Ectodermal cell (in vitro differentiated cells): Measurements from ENCODE around the gene SLC52A1.
"Not testable (repeated sequence)": the region's sequence is repeated elsewhere in the genome, so short reads cannot be mapped to it uniquely, and the experiment has no call there.

Experiments
- H3K27ac ChIP-seq: 2 replicates; pipeline ENCODE4 v1.7.0; 2013; ENCODE audit warnings: mild to moderate bottlenecking, low read depth, low read length; ENCODE audit not compliant: insufficient read depth, poor library complexity, severe bottlenecking
- H3K27me3 ChIP-seq: 2 replicates; pipeline ENCODE4 v1.7.0; 2013; ENCODE audit warnings: mild to moderate bottlenecking, low read length; ENCODE audit not compliant: insufficient read depth, control insufficient read depth, poor library complexity, severe bottlenecking
- H3K36me3 ChIP-seq: one replicate; pipeline ENCODE4 v1.7.0; 2013; ENCODE audit warnings: low read length; ENCODE audit not compliant: control insufficient read depth, insufficient read depth
- H3K4me1 ChIP-seq: one replicate; pipeline ENCODE4 v1.7.0; 2013; ENCODE audit warnings: low read length; ENCODE audit not compliant: control insufficient read depth, insufficient read depth
- H3K4me3 ChIP-seq: 2 replicates; pipeline ENCODE4 v1.7.0; 2013; ENCODE audit warnings: low read depth, low read length, control low read depth; ENCODE audit not compliant: insufficient read depth
- H3K9me3 ChIP-seq: 2 replicates; pipeline ENCODE4 v1.7.0; 2013; ENCODE audit warnings: mild to moderate bottlenecking, low read length, moderate library complexity; ENCODE audit not compliant: control insufficient read depth
- WGBS, 2 experiments: methylation state at CpG; one replicate each; pipeline ENCODE4 v1.1.7; 2013; ENCODE audit warnings: missing lambda C conversion rate in 2 of 2; 5-methylcytosine and 5-hydroxymethylcytosine counted together

The SLC52A1 gene

GRCh38 chr17:5032865-5033264, 2.4 kb downstream of the SLC52A1 start:
- Histone ChIP-seq H3K4me3 (no peak overlapping the region), H3K9me3 (no peaks in the 10 kb centered on the region), H3K27me3 (peaks cover 21% of the 10 kb centered on the region), H3K36me3 (no peaks in the 10 kb centered on the region), H3K27ac (no peak overlapping the region), H3K4me1 (no peaks in the 10 kb centered on the region)
- 91 to 92% methylated on average over 6 of the region's 6 CpGs for WGBS, 2 experiments

- H3K27ac ChIP-seq: no peak overlapping the region
- peak overlapping the region; percentile 33 for H3K4me3 ChIP-seq
- 6 to 7% methylated on average over 48 of the region's 48 CpGs for WGBS, 2 experiments
- no peaks in the 10 kb centered on the region for H3K9me3 ChIP-seq
- no peaks in the 10 kb centered on the region for H3K36me3 ChIP-seq
- peaks cover 21% of the 10 kb centered on the region for H3K27me3 ChIP-seq
- no peaks in the 10 kb centered on the region for H3K4me1 ChIP-seq
Measured at GRCh38 chr17:5031365-5032082, 3.7 kb downstream of the SLC52A1 start.

- H3K4me3 ChIP-seq, H3K4me1 ChIP-seq, H3K9me3 ChIP-seq, H3K36me3 ChIP-seq, H3K27ac ChIP-seq: not testable (repeated sequence)
- 90 to 99% methylated on average over 2 of the region's 2 CpGs for WGBS, 2 experiments
- peaks cover 14% of the 10 kb centered on the region for H3K27me3 ChIP-seq
Measured at GRCh38 chr17:5030168-5030567, 5.1 kb downstream of the SLC52A1 start.

DNA sequence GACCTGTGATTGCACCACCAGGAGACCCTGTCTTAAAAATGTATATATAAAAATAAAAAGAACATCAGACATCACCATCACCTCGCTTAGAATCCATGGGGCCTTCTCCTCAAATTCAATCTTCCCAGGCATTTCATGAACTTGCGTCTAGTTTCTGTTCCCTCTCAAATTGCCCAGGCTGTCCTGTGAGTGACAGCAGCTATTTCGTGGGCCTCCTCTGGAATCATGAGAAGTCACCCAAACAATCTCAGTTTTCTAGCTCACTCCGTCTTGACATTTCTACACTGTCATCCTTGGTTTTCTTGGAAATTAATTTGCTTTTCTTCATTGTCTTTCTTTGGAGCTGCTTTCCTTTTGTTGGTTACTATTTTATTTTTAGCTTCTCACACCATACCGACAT, 7.3 kb downstream of the SLC52A1 start:
- no peaks in the 10 kb centered on the region for H3K36me3 ChIP-seq
- H3K4me1 ChIP-seq: no peaks in the 10 kb centered on the region
- H3K4me3 ChIP-seq: no peak overlapping the region
- no peak overlapping the region for H3K27ac ChIP-seq
- WGBS, 2 experiments: 90 to 93% methylated on average over 4 of the region's 5 CpGs
- peaks cover 3% of the 10 kb centered on the region for H3K27me3 ChIP-seq
- no peaks in the 10 kb centered on the region for H3K9me3 ChIP-seq

DNA sequence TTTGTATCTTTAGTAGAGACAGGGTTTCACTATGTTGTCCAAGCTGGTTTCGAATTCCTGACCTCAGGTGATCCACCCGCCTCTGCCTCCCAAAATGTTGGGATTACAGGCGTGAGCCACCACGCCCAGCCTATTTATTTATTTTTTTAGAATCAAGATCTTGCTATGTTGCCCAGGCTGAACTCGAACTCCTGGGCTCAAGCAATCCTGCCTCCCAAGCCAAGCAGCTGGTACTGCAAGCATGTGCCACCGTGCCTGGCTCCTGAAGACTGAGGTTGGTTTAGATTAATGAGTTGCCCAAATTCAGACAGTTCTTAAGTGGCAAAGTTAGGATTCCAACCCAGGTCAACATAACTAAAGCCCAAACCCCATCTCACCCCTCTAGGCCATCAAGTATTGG, 7.9 kb downstream of the SLC52A1 start:
- Histone ChIP-seq H3K27ac (no peak overlapping the region), H3K4me1 (no peaks in the 10 kb centered on the region), H3K27me3 (peaks cover 3% of the 10 kb centered on the region), H3K36me3 (peaks cover 4% of the 10 kb centered on the region), H3K4me3 (no peak overlapping the region), H3K9me3 (no peaks in the 10 kb centered on the region)
- WGBS, 2 experiments: 91 to 93% methylated on average over 6 of the region's 6 CpGs

- H3K4me3 ChIP-seq: no peak overlapping the region
- H3K4me1 ChIP-seq: no peaks in the 10 kb centered on the region
- no peaks in the 10 kb centered on the region for H3K27me3 ChIP-seq
- H3K27ac ChIP-seq: no peak overlapping the region
- WGBS, 2 experiments: 94 to 97% methylated on average over 4 of the region's 4 CpGs
- H3K9me3 ChIP-seq: no peaks in the 10 kb centered on the region
- peaks cover 20% of the 10 kb centered on the region for H3K36me3 ChIP-seq
Measured at GRCh38 chr17:5024604-5025003, 10.6 kb downstream of the SLC52A1 start.

DNA sequence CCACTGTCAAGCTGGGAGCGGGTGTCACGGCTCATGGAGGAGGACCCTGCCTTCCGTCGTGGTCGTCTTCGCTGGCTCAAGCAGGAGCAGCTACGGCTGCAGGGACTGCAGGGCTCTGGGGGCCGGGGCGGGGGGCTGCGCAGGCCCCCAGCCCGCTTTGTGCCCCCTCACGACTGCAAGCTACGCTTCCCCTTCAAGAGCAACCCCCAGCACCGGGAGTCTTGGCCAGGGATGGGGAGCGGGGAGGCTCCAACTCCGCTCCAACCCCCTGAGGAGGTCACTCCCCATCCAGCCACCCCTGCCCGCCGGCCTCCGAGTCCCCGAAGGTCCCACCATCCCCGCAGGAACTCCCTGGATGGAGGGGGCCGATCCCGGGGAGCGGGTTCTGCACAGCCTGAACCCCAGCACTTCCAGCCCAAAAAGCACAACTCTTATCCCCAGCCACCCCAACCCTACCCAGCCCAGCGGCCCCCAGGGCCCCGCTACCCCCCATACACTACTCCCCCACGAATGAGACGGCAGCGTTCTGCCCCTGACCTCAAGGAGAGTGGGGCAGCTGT, 11.6 kb downstream of the SLC52A1 start:
- no peaks in the 10 kb centered on the region for H3K27me3 ChIP-seq
- H3K27ac ChIP-seq: no peak overlapping the region
- WGBS, 2 experiments: 96 to 97% methylated on average over 28 to 29 of the region's 29 CpGs
- H3K9me3 ChIP-seq: no peaks in the 10 kb centered on the region
- no peak overlapping the region for H3K4me3 ChIP-seq
- no peaks in the 10 kb centered on the region for H3K4me1 ChIP-seq
- peaks cover 23% of the 10 kb centered on the region for H3K36me3 ChIP-seq

DNA sequence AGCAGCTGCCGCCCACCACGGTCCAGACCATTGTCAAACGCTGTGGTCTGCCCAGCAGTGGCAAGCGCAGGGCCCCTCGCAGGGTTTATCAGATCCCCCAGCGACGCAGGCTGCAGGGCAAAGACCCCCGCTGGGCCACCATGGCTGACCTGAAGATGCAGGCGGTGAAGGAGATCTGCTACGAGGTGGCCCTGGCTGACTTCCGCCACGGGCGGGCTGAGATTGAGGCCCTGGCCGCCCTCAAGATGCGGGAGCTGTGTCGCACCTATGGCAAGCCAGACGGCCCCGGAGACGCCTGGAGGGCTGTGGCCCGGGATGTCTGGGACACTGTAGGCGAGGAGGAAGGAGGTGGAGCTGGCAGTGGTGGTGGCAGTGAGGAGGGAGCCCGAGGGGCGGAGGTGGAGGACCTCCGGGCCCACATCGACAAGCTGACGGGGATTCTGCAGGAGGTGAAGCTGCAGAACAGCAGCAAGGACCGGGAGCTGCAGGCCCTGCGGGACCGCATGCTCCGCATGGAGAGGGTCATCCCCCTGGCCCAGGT, 13.0 kb downstream of the SLC52A1 start:
- Histone ChIP-seq H3K27me3 (no peaks in the 10 kb centered on the region), H3K9me3 (no peaks in the 10 kb centered on the region), H3K4me3 (no peak overlapping the region), H3K27ac (no peak overlapping the region), H3K36me3 (peaks cover 23% of the 10 kb centered on the region), H3K4me1 (no peaks in the 10 kb centered on the region)
- 95% methylated on average over 30 of the region's 30 CpGs for WGBS, 2 experiments

DNA sequence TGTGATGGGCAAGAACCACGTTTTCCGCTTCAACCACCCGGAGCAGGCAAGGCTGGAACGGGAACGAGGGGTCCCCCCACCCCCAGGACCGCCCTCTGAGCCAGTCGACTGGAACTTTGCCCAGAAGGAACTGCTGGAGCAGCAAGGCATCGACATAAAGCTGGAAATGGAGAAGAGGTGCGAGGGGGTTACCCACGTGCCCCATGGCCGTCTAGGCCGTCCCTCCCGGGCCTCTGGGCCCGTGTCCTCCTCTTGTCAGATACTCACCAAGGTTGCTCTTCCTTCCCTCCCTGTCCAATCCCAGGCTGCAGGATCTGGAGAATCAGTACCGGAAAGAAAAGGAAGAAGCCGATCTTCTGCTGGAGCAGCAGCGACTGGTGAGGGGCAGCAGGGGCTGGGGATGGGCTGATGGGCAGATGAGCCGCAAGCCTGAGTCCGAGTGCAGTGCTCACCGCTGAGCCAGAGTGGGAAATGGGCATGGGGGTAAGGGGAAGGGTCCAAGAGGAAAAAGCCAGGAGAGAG, 14.7 kb downstream of the SLC52A1 start:
- H3K9me3 ChIP-seq: no peaks in the 10 kb centered on the region
- no peaks in the 10 kb centered on the region for H3K4me1 ChIP-seq
- H3K27ac ChIP-seq: no peak overlapping the region
- H3K36me3 ChIP-seq: peaks cover 23% of the 10 kb centered on the region
- no peaks in the 10 kb centered on the region for H3K27me3 ChIP-seq
- 92 to 93% methylated on average over 20 of the region's 20 CpGs for WGBS, 2 experiments
- no peak overlapping the region for H3K4me3 ChIP-seq

DNA sequence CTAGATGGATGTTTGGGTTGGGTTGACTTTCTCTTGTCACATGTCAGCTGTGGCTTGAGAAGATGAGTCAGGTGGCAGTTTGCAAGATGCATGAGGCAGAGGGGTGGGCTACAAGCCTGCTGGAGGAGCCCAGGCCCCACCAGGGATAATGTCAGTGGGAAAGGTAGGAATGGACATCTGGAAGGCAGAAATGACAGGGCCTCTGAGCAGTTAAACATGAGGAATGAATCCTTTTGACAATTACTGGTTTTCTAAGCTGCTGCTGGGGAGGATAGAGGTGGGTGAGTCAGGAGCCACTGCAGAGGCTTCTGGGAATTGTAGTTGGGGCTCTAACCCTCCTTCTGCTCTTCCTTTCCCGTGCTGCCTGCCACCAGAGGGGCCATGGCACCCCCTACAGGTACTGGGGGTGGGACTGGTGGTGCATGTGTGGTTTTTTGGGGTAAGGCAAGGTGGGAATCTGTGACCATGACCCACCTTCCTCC, 15.7 kb downstream of the SLC52A1 start:
- H3K36me3 ChIP-seq: peaks cover 27% of the 10 kb centered on the region
- no peak overlapping the region for H3K27ac ChIP-seq
- H3K9me3 ChIP-seq: no peaks in the 10 kb centered on the region
- no peaks in the 10 kb centered on the region for H3K4me1 ChIP-seq
- H3K27me3 ChIP-seq: no peaks in the 10 kb centered on the region
- no peak overlapping the region for H3K4me3 ChIP-seq
- 33% methylated on average over 1 of the region's 1 CpG; no CpG with 5 or more reads in 1 of the 2 experiments for WGBS, 2 experiments
